DOHH2 (cell line): ENCODE measurements around the gene DNAJB6.

ENCODE experiments used
- H3F3A ChIP-seq: fragments of 200-600 bp; sonication (generic), shearing (Covaris generic); 2 replicates; pipeline ENCODE4 v1.6.0; 2016; ENCODE audit warnings: antibody characterized with exemption, mild to moderate bottlenecking; ENCODE audit not compliant: control insufficient read depth, insufficient read depth
- H3K27ac ChIP-seq: fragments of 200-600 bp; sonication (generic); 2 replicates; pipeline ENCODE4 v1.5.1; 2014; ENCODE audit warnings: low read depth, mild to moderate bottlenecking, low read length, moderate library complexity
- H3K27me3 ChIP-seq: fragments of 200-600 bp; sonication (generic); 2 replicates; pipeline ENCODE4 v1.6.1; 2014; ENCODE audit warnings: mild to moderate bottlenecking, low read length, mixed read lengths; ENCODE audit not compliant: control insufficient read depth
- H3K36me3 ChIP-seq: fragments of 200-600 bp; sonication (generic); 2 replicates; pipeline ENCODE4 v1.6.1; 2014; ENCODE audit warnings: mild to moderate bottlenecking, low read length, moderate library complexity, mixed read lengths; ENCODE audit not compliant: control insufficient read depth
- H3K4me1 ChIP-seq: fragments of 200-600 bp; sonication (generic); 2 replicates; pipeline ENCODE4 v1.6.1; 2014; ENCODE audit warnings: mild to moderate bottlenecking, low read length, mixed read lengths; ENCODE audit not compliant: control insufficient read depth
- H3K4me2 ChIP-seq: fragments of 200-600 bp; sonication (generic); 2 replicates; pipeline ENCODE4 v1.6.0; 2014; ENCODE audit warnings: mild to moderate bottlenecking, low read length, moderate library complexity
- H3K4me3 ChIP-seq: fragments of 200-600 bp; sonication (generic); 2 replicates; pipeline ENCODE4 v1.5.1; 2014; ENCODE audit warnings: mild to moderate bottlenecking, low read length, mixed read lengths
- H3K79me2 ChIP-seq: fragments of 200-600 bp; sonication (generic); 2 replicates; pipeline ENCODE4 v1.6.1; 2014; ENCODE audit warnings: mild to moderate bottlenecking, low read length, mixed read lengths; ENCODE audit not compliant: control insufficient read depth
- H3K9me2 ChIP-seq: fragments of 200-600 bp; sonication (generic); replicated peaks from 2 replicates; pipeline ENCODE4 v1.6.1; 2014; ENCODE audit warnings: mild to moderate bottlenecking, low read length, mixed read lengths; ENCODE audit not compliant: control insufficient read depth
- H3K9me3 ChIP-seq: fragments of 200-600 bp; sonication (generic); 2 replicates; pipeline ENCODE4 v1.6.1; 2014; ENCODE audit warnings: antibody characterized with exemption, low read length, mixed read lengths; ENCODE audit not compliant: control insufficient read depth, insufficient read depth
- H4K20me1 ChIP-seq: fragments of 200-600 bp; sonication (generic); 2 replicates; pipeline ENCODE4 v1.6.0; 2014; ENCODE audit warnings: low read depth, mild to moderate bottlenecking, antibody characterized with exemption, low read length, moderate library complexity; ENCODE audit not compliant: control insufficient read depth, insufficient read depth
- EZH2phosphoT487 ChIP-seq: fragments of 200-600 bp; sonication (generic); IDR thresholded peaks from 2 replicates; pipeline ENCODE4 v1.6.1; 2017; ENCODE audit warnings: borderline replicate concordance, mild to moderate bottlenecking, antibody characterized with exemption, low read length, moderate library complexity, mixed read lengths
- TF ChIP-seq, protein P1 (sequence below): fragments of 200-600 bp; sonication (generic); IDR thresholded peaks from one replicate; pipeline ENCODE4 v1.5.1; 2014; ENCODE audit warnings: antibody characterized with exemption, mild to moderate bottlenecking, low read depth, low read length; ENCODE audit not compliant: poor library complexity, severe bottlenecking

Gene DNAJB6

DNA sequence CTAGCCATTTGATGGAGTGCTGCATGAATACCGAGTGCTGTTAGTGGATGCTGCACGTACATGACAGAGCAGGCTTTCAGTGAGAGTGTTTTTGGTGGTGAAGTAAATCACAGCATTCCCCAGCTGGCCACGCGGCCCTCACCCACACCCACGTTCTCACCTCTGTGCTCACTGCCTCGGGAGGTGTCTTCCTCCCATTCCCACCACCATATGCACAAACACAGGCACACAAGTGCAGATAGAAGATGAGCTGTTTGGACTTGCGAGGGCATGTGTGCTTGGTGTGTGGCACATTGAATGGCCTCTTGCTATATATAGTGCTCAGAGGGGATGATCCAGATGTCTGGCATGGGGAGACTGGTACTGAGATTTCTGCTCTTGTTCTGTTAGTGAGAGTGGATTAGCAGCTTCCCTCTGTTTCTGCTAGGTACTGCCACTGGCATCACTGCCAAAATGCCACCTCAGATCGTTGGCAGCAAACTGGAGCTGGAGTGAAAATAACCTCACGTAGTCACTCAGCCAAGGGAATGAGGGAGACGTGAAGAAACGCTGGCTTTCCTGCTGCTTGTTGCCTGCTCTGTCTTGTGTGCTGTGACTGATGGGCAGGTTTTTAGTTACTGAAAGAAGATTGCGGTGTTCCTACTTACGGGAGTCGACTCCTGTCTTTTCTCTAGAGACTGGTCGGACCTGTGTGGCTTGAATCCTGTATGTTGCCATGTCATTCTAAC is 19.1 kb downstream of the DNAJB6 start:
- no peak overlapping the region for H3K4me2 ChIP-seq
- H3K27me3 ChIP-seq = no peaks in the 10 kb centered on the region
- no peaks in the 10 kb centered on the region for H3K9me3 ChIP-seq
- peaks cover 56% of the 10 kb centered on the region for H4K20me1 ChIP-seq
- H3K27ac ChIP-seq = no peak overlapping the region
- peaks cover 58% of the 10 kb centered on the region for H3K36me3 ChIP-seq
- H3K4me3 ChIP-seq = no peak overlapping the region
- peaks cover 22% of the 10 kb centered on the region for H3K4me1 ChIP-seq
- no peak for TF ChIP-seq EZH2phosphoT487
- TF ChIP-seq, protein P1, sequence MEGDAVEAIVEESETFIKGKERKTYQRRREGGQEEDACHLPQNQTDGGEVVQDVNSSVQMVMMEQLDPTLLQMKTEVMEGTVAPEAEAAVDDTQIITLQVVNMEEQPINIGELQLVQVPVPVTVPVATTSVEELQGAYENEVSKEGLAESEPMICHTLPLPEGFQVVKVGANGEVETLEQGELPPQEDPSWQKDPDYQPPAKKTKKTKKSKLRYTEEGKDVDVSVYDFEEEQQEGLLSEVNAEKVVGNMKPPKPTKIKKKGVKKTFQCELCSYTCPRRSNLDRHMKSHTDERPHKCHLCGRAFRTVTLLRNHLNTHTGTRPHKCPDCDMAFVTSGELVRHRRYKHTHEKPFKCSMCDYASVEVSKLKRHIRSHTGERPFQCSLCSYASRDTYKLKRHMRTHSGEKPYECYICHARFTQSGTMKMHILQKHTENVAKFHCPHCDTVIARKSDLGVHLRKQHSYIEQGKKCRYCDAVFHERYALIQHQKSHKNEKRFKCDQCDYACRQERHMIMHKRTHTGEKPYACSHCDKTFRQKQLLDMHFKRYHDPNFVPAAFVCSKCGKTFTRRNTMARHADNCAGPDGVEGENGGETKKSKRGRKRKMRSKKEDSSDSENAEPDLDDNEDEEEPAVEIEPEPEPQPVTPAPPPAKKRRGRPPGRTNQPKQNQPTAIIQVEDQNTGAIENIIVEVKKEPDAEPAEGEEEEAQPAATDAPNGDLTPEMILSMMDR = no peak
- no peaks in the 10 kb centered on the region for H3F3A ChIP-seq
- no peaks in the 10 kb centered on the region for H3K9me2 ChIP-seq
- H3K79me2 ChIP-seq = peaks cover 100% of the 10 kb centered on the region

GRCh38 chr7:157357129-157358040 is 20.6 kb downstream of the DNAJB6 start:
- Histone ChIP-seq H3K79me2 (peaks cover 100% of the 10 kb centered on the region), H4K20me1 (peaks cover 51% of the 10 kb centered on the region), H3K27ac (no peak overlapping the region), H3K4me3 (no peak overlapping the region), H3K4me1 (peaks cover 9% of the 10 kb centered on the region), H3K9me2 (no peaks in the 10 kb centered on the region), H3K4me2 (no peak overlapping the region), H3K9me3 (no peaks in the 10 kb centered on the region), H3K36me3 (peaks cover 70% of the 10 kb centered on the region), H3F3A (no peaks in the 10 kb centered on the region), H3K27me3 (no peaks in the 10 kb centered on the region)
- TF ChIP-seq, protein P1 = no peak

GRCh38 chr7:157358041-157358752 is 21.4 kb downstream of the DNAJB6 start:
- H3K4me3 ChIP-seq = no peak overlapping the region
- no peak overlapping the region for H3K27ac ChIP-seq
- peaks cover 100% of the 10 kb centered on the region for H3K79me2 ChIP-seq
- no peaks in the 10 kb centered on the region for H3K9me3 ChIP-seq
- peaks cover 46% of the 10 kb centered on the region for H4K20me1 ChIP-seq
- H3K9me2 ChIP-seq = no peaks in the 10 kb centered on the region
- no peaks in the 10 kb centered on the region for H3F3A ChIP-seq
- no peaks in the 10 kb centered on the region for H3K27me3 ChIP-seq
- H3K36me3 ChIP-seq = peaks cover 74% of the 10 kb centered on the region
- H3K4me2 ChIP-seq = no peak overlapping the region
- TF ChIP-seq EZH2phosphoT487 = no peak
- TF ChIP-seq, protein P1 = no peak
- peaks cover 1% of the 10 kb centered on the region for H3K4me1 ChIP-seq
